A673 (cell line): ENCODE measurements around the gene WDPCP. TPM values are rescaled to one million over a fixed set of nuclear protein-coding genes. Genes with fewer than 3 reads are reported as not detected.
"Not testable (repeated sequence)": the region's sequence is repeated elsewhere in the genome, so short reads cannot be mapped to it uniquely, and the experiment has no call there.

ENCODE experiments used
- BruUV-seq: library from RNA; stranded (reverse); fragments of 400-500 nt; replicated peaks from 2 replicates; lab custom pipeline; 2021; lab: Mats Ljungman, UMichigan
- CTCF ChIA-PET: fragments of 300-600 bp; sonication (Branson Sonifier 250); formaldehyde crosslinking; loops from one replicate; lab custom pipeline; 2022; ENCODE audit warnings: antibody characterized with exemption; lab: Charles Lee
- POLR2A ChIA-PET: fragments of 300-600 bp; sonication (Branson Sonifier 250); formaldehyde crosslinking; loops from one replicate; lab custom pipeline; 2022; ENCODE audit warnings: antibody characterized with exemption; ENCODE audit not compliant: low non-redundant PET; lab: Charles Lee
- DNase-seq: peaks from one replicate; pipeline ENCODE4 v3.0.0-alpha.2; 2015; ENCODE audit warnings: low spot score
- H3K27ac ChIP-seq: fragments of 200-600 bp; sonication (generic); 2 replicates; pipeline ENCODE4 v1.5.1; 2016; ENCODE audit warnings: mixed run types, low read depth, mild to moderate bottlenecking, mixed read lengths, antibody characterized with exemption, low read length; ENCODE audit not compliant: poor library complexity, severe bottlenecking
- H3K27me3 ChIP-seq: fragments of 200-600 bp; sonication (generic); replicated peaks from 2 replicates; pipeline ENCODE4 v1.6.1; 2017; ENCODE audit warnings: mixed run types, low read depth, mild to moderate bottlenecking, mixed read lengths, antibody characterized with exemption, low read length; ENCODE audit not compliant: insufficient read depth, poor library complexity
- H3K36me3 ChIP-seq: fragments of 200-600 bp; sonication (generic); 2 replicates; pipeline ENCODE4 v1.6.1; 2016; ENCODE audit warnings: mixed run types, mild to moderate bottlenecking, mixed read lengths, antibody characterized with exemption, low read length; ENCODE audit not compliant: insufficient read depth, poor library complexity, severe bottlenecking
- H3K4me1 ChIP-seq: fragments of 200-600 bp; sonication (generic); 2 replicates; pipeline ENCODE4 v1.6.1; 2017; ENCODE audit warnings: mixed run types, mild to moderate bottlenecking, mixed read lengths, antibody characterized with exemption, low read length; ENCODE audit not compliant: insufficient read depth, poor library complexity, severe bottlenecking
- H3K4me3 ChIP-seq: fragments of 200-600 bp; sonication (generic); 2 replicates; pipeline ENCODE4 v1.5.1; 2016; ENCODE audit warnings: low read depth, mixed run types, mild to moderate bottlenecking, mixed read lengths, low read length; ENCODE audit not compliant: poor library complexity, severe bottlenecking
- H3K9me3 ChIP-seq: fragments of 200-600 bp; sonication (generic); 2 replicates; pipeline ENCODE4 v1.6.1; 2016; ENCODE audit warnings: mixed run types, low read depth, mild to moderate bottlenecking, mixed read lengths, antibody characterized with exemption, low read length; ENCODE audit not compliant: poor library complexity, severe bottlenecking
- EZH2 ChIP-seq: fragments of 200-600 bp; sonication (generic); IDR thresholded peaks from 2 replicates; pipeline ENCODE4 v1.6.1; 2017; ENCODE audit warnings: borderline replicate concordance, low read depth, mild to moderate bottlenecking, mixed read lengths, antibody characterized with exemption, low read length; ENCODE audit not compliant: poor library complexity, severe bottlenecking
- intact Hi-C: fragments of 100-400 bp; cut with micrococcal nuclease; formaldehyde crosslinking; loops from one replicate; pipeline ENCODE4 v1.10.0; 2022; ENCODE audit not compliant: unreplicated experiment
- total RNA-seq: library from RNA; stranded (reverse); gene quantifications from 2 replicates; pipeline ENCODE4 v1.2.3, GENCODE V29; 2021
- TF ChIP-seq, protein P1 (sequence below): fragments of 300-800, 200-600 bp; sonication (generic); conservative IDR thresholded peaks from 2 replicates; pipeline ENCODE4 v1.5.1; 2017; ENCODE audit warnings: low read depth, mild to moderate bottlenecking, antibody characterized with exemption, low read length, moderate library complexity, mixed read lengths

Gene WDPCP
- total RNA-seq, 1 experiment from 2014 or later, result 7.9 TPM

DNA sequence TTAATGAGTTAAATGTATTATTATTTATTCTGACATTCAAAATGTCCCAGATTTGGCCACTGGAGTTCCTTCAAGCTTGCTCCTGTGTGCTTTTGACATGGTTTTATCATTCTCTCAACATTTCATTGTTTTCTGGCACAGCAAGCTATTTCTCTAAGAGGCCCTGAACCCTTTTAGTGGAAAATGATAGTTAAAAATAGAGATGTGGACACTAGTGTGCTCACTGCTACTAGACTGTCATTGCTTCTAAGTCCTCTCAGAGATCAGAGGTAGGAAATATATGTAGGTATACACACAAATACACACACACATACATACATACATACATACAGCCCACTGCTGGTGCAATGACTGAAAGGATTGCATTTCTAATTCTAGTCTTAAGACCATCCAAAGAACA, 25.5 kb downstream of the WDPCP start:
- H3K36me3 ChIP-seq, result no peaks in the 10 kb centered on the region
- no peaks in the 10 kb centered on the region for H3K9me3 ChIP-seq
- no peak overlapping the region for H3K27ac ChIP-seq
- H3K27me3 ChIP-seq, result no peaks in the 10 kb centered on the region
- intact Hi-C loops, result no loop called here
- TF ChIP-seq, protein P1, sequence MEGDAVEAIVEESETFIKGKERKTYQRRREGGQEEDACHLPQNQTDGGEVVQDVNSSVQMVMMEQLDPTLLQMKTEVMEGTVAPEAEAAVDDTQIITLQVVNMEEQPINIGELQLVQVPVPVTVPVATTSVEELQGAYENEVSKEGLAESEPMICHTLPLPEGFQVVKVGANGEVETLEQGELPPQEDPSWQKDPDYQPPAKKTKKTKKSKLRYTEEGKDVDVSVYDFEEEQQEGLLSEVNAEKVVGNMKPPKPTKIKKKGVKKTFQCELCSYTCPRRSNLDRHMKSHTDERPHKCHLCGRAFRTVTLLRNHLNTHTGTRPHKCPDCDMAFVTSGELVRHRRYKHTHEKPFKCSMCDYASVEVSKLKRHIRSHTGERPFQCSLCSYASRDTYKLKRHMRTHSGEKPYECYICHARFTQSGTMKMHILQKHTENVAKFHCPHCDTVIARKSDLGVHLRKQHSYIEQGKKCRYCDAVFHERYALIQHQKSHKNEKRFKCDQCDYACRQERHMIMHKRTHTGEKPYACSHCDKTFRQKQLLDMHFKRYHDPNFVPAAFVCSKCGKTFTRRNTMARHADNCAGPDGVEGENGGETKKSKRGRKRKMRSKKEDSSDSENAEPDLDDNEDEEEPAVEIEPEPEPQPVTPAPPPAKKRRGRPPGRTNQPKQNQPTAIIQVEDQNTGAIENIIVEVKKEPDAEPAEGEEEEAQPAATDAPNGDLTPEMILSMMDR, result no peak
- no peak for TF ChIP-seq EZH2
- ChIA-PET POLR2A (no interaction called here), CTCF (no interaction called here)
- DNase-seq, result no peak
- no TSS peak for BruUV-seq
- H3K4me3 ChIP-seq, result no peak overlapping the region
- H3K4me1 ChIP-seq, result no peaks in the 10 kb centered on the region

GRCh38 chr2:63558922-63559321, 29.4 kb downstream of the WDPCP start:
- H3K27me3 ChIP-seq, H3K4me3 ChIP-seq, CTCF ChIA-PET, H3K9me3 ChIP-seq, DNase-seq, H3K36me3 ChIP-seq, BruUV-seq, POLR2A ChIA-PET, H3K4me1 ChIP-seq, intact Hi-C loops, H3K27ac ChIP-seq: not testable (repeated sequence)

DNA sequence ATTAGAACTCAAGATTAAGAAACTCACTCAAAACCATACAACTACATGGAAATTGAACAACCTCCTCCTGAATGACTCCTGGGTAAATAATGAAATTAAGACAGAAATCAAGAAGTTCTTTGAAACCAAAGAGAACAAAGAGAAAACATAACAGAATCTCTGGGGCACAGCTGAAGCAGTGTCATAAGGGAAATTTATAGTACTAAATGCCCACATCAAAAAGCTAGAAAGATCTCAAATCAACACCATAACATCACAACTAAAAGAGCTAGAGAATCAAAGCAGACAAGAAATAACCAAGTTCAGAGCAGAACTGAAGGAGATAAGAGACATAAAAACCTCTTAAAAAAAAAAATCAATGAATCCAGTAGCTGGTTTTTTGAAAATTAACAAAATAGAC, 30.5 kb downstream of the WDPCP start:
- DNase-seq, H3K4me3 ChIP-seq, H3K36me3 ChIP-seq, BruUV-seq, H3K27ac ChIP-seq, CTCF ChIA-PET, H3K27me3 ChIP-seq, H3K9me3 ChIP-seq, H3K4me1 ChIP-seq, POLR2A ChIA-PET, intact Hi-C loops: not testable (repeated sequence)

GRCh38 chr2:63555931-63556330, 32.3 kb downstream of the WDPCP start:
- ChIA-PET CTCF (no interaction called here), POLR2A (no interaction called here)
- no peak for TF ChIP-seq EZH2
- TF ChIP-seq, protein P1, result no peak
- no peaks in the 10 kb centered on the region for H3K4me1 ChIP-seq
- no peak for DNase-seq
- no TSS peak for BruUV-seq
- H3K36me3 ChIP-seq, result no peaks in the 10 kb centered on the region
- no peaks in the 10 kb centered on the region for H3K27me3 ChIP-seq
- H3K27ac ChIP-seq, result no peak overlapping the region
- intact Hi-C loops, result no loop called here
- H3K4me3 ChIP-seq, result no peak overlapping the region
- no peaks in the 10 kb centered on the region for H3K9me3 ChIP-seq
